OCI-LY3 (cell line): Measurements from ENCODE around the gene GSTA2.

Source experiments
- CTCF ChIP-seq: fragments of 200-600, 300-600 bp; sonication (generic); IDR thresholded peaks from 2 replicates; pipeline ENCODE4 v1.5.1; 2014; ENCODE audit warnings: antibody characterized with exemption, low read length, low read depth
- EZH2phosphoT487 ChIP-seq: fragments of 200-600 bp; shearing (Covaris generic); IDR thresholded peaks from 2 replicates; pipeline ENCODE4 v1.6.1; 2018; ENCODE audit warnings: antibody characterized with exemption, mixed run types, low read depth

GRCh38 chr6:52745764-52746201 lies 17.5 kb downstream of the GSTA2 start:
- TF ChIP-seq CTCF (no peak), EZH2phosphoT487 (no peak)
